Stimulated activated CD8-positive, alpha-beta memory T cell treated with anti-CD3 and anti-CD28 coated beads, Interleukin-12 subunit alpha, Interleukin-12 subunit beta, amount 100 ng/mL, for 1 hour (primary cell): ENCODE measurements around the gene ZFP42.
"Not testable (repeated sequence)": the region's sequence is repeated elsewhere in the genome, so short reads cannot be mapped to it uniquely, and the experiment has no call there.

ENCODE experiments used
- DNase-seq: peaks from one replicate; pipeline ENCODE4 v3.0.0-alpha.2; 2020; ENCODE audit warnings: low read depth

The ZFP42 gene

GRCh38 chr4:188021548-188022249 is 26.1 kb downstream of the ZFP42 start:
- DNase-seq = no peak

DNA sequence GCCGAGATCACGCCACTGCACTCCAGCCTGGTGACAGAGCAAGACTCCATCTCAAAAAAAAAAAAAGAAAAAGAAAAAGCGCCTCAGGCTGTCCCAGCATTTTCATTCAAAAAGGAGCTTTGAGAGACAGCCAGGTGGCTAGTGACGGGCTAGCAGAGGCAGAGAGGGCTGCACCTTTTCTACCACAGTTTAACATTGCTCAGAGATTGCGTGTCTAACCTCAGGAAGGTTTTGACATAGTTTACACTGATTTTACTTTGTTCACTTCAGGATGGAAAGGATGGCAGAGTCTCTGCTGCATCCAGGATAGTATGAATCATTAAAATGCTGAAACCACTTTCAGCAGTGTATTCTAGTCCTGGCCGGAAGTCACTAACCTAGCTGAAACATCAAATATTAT is 28.1 kb downstream of the ZFP42 start:
- no peak for DNase-seq

- DNase-seq = no peak
Measured at GRCh38 chr4:188025476-188025875, 29.9 kb downstream of the ZFP42 start.

- no peak for DNase-seq
Measured at GRCh38 chr4:188029114-188029513, 33.5 kb downstream of the ZFP42 start.

DNA sequence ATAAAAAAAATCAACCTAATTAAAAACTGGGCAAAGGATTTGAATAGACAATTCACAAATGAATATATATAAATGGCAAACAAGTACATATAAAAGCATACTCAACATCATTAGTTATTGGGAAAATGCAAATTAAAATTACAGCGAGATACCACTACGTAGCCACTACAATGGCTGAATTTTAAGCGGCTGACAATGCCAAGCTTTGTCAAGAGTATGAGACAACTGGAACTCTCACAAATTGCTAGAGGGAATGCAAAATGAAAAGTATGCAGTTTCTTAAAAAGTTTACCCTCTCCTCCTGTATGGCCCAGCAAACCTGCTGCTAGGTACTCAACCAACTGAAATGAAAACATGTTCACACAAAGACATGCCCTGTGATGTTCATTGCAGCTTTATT is 34.8 kb downstream of the ZFP42 start:
- DNase-seq = no peak

DNA sequence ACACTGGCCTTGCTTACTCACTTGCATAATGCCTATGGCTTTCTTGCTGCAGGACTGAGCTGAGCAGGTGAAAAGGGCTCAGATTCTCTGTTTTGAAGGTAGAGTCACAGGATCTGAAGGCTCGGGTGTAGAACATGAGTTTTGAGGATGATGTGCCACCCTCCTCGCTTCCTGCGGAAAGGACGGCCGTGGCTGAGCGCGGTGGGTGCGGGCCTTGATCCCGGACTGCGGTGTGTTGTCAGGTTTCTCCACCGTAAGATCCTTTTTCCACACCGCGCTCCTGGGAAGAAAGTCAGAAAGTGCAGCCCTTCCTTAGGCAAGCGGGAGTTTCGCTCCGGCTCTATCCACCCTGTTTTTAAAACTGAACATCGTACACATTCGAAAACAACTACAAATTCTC is 36.2 kb downstream of the ZFP42 start:
- no peak for DNase-seq

DNA sequence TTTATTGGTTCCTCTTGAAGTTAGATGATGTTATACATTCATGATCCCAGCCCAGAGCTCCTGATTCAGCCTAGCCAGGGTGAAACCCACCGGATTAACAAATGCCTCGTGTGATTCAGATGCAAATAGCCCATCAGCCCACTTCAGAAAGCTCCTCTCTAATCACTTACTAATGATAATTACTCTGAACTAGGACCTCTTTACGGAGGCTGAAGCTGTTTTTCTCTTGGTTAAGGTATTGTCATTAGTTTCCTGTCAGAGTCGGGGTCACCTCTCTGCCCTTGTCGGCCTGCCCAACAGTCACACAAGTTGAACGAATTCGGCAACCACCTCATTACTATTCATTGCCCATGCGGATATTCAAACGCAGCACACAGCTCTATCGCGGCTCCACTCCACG is 36.6 kb downstream of the ZFP42 start:
- DNase-seq = no peak

GRCh38 chr4:188032583-188032982 is 37.0 kb downstream of the ZFP42 start:
- no peak for DNase-seq

- no peak for DNase-seq
Measured at GRCh38 chr4:188037003-188037713, 41.6 kb downstream of the ZFP42 start.

GRCh38 chr4:188041721-188042120 is 46.1 kb downstream of the ZFP42 start:
- DNase-seq = no peak

GRCh38 chr4:188042191-188042590 is 46.6 kb downstream of the ZFP42 start:
- DNase-seq = no peak

DNA sequence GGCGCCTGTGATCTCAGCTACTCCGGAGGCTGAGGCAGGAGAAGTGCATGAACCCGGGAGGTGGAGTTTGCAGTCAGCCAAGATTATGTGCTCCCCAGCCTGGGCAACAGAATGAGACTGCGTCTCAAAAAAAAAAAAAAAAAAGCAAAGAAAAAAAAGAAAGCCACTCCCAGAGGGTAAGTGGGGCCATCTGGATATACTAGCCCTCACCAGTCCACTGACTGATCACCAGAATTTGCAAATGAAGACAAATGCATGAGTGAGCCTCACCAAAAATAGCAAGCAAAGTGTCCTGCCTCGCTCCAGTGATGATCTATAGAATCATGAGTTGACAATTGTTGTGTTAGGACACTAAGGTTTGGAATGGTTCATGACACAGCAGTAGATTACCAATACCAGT is 47.6 kb downstream of the ZFP42 start:
- no peak for DNase-seq

GRCh38 chr4:188045461-188045860 is 49.9 kb downstream of the ZFP42 start:
- not testable (repeated sequence) for DNase-seq

GRCh38 chr4:188046657-188047056 is 51.1 kb downstream of the ZFP42 start:
- DNase-seq = no peak

- no peak for DNase-seq
Measured at GRCh38 chr4:188053302-188053701, 57.7 kb downstream of the ZFP42 start.
